NK-92 (cell line): ENCODE measurements around the gene RAG1.
"Not testable (repeated sequence)": the region's sequence is repeated elsewhere in the genome, so short reads cannot be mapped to it uniquely, and the experiment has no call there.

Source experiments
- DNase-seq: peaks from one replicate; lab custom pipeline; 2025; ENCODE audit not compliant: unreplicated experiment; lab: John Stamatoyannopoulos, UW

RAG1 gene

GRCh38 chr11:36567694-36568093, at the start of gene RAG1:
TSS of gene RAG1 (plus strand) at chr11:36568007. CDS start at chr11:36573305, 5,298 bp downstream.
- no peak for DNase-seq

- no peak for DNase-seq
These were observed 37.0 kb upstream of the RAG1 start for GRCh38 chr11:36530840-36531239.

DNA sequence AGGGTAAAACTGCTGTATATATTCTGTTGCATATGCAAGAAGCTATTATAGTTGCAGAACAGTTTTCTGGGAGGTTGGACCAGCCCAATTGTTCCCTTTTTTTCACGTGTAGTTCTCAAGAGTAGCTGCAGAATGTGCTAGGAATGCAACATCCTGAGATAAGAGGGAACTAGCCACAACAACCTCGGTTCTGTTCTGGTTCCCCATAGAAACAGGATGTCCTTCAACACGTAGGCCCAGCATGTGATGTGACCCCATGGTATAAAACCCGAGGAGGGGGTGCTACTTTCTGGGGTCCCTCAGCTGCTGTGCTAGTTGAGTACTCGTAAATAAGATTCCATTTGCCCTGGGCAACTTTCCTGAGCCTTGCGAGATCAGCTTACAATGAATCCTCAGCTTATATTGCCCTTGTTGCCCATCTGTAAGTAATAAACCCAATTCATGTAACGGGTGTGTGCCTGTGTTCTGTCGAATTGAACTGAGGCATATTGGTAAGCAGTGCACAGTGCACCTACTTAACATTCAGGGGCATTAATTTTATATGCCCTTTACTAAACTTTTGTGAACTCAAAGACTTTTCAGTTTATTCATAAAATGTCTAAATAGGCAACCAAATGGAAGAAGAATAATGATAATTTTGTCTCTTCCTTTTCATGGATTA, 34.7 kb upstream of the RAG1 start:
- DNase-seq = no peak

- DNase-seq = no peak
These were observed 33.4 kb upstream of the RAG1 start for GRCh38 chr11:36534276-36534840.

DNA sequence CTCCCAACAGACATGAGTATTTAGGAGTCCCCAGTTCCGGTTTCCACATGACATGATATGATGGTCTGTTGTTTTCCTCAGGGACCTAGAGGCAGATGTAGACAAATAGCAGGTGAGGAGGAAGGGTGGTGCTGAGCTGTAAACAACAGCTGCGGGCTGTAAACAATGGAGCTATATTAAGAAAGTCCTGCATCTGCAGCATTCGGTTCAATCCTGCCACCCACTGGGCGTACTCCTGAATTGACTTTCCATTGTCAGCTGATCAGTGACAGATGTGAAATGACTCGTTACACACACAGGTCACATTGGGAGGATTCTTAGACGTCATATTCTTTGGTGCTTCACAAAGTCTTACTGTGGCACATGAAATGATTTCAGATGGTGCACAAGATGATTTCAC, 26.8 kb upstream of the RAG1 start:
- DNase-seq = no peak

DNA sequence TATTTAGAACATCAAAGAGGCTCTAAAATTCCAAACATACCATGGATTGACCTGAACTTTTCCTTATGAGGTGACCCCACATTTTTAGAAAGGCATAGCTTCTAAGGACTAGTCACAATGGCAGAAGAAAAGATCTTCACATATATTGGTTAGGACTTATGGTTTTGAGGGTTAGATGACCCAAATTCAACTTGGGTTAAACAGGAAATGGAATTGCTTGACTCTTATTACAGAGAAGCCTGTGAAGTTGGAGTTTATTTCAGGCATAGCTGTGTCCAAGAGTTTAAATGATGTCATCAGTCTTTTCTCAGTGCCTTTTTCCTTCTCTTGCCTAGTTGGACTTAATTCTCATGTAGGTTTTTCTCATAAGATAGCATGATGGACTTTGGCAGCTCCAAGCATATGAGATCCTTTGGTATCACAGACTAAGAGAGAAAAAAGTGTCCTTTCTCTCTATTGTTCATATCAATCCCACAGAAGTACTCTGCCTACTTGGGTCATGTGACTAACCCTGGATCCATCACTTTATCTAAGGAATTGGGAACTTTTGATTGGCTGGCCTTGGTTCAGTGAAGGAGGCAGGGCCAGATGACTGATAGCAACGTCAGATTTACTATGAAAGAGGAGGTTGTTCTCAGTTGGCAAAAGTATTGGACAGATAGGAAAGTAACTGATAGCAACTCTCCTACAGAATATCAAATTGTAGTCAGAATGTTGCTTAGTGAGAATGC, 17.3 kb upstream of the RAG1 start:
- no peak for DNase-seq

GRCh38 chr11:36557390-36557789, 10.4 kb upstream of the RAG1 start:
- not testable (repeated sequence) for DNase-seq

DNA sequence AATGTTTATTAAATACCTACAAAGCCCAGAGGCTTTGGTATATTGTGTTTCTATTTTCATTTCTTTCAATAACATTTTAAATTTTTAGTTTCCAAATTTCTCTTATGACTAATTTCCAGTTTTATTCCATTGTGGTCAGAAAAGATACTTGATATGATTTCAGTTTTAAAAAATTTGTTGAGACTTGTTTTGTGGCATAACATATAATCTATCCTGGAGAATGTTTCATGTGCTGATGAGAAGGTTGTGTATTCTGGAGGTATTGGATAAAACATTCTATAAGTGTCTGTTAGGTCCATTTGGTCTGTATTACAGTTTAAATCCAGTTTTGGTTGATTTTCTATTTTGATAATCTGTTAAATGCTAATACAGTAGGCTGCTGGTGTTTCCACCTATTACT, 9.8 kb upstream of the RAG1 start:
- no peak for DNase-seq

DNA sequence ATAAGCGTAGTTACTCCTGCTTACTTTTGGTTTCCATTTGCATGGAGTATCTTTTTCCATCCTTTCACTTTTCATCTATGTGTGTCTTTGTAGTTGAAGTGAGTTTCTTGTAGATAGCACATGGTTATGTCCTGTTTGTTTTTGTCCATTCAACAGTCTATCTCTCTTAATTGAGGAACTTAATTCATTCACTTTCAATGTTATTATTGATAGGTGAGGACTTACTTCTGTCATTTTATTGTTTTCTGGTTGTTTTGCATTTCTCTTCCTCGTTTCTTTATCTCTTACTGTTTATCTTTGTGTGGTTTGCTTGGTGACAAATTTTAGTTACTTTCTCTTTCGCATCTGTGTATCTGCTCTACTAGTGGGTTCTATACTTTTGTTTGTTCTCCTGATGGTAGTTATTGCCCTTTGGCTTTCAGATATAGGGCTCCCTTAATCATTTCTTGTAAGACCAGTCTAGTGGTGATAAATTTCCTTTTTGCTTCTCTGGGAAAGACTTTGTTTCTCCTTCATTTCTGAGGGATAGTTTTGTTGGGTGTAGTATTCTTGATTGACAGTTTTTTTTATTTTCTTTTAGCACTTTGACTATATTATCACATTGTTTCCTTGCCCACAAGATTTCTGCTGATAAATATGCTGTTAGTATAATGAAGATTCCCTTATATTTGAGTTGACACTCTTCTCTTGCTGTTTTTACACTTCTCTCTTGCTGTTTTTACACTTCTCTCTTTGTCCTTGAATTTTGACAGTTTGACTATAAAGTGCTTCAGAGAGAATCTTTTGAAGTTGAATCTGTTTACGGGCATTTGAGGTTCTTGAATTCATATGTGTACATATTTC, 9.0 kb upstream of the RAG1 start:
- DNase-seq = no peak

DNA sequence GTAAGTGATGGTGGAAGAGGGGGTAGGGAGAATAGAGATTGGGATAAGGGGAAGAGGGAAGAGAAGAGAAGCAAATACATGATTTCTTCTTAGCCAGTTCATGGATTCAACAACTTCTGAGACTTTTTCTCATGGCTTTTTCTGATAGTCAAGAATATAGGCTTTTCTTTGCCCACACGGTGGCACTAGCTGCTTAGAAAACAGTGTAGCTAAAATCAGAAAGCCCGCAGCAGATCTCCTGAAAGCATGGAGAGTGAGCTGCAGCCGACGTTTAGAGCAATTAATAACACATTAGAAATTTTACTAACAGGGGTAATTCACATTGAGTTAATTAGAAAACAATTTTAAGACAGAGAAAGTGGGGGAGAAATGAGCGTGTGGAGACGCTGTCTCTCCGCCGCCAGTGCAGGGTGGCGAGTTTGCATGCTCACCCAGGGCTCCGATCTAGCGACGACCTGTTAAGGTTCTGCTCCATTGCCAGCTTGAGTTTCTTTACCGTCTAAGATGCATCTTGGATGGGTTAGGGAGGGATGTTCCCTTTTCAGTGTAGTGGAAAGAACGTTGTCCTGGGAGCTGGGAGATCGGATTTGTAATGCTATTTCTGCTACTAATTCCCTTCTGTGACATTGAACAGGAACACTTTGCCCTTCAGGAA, 3.3 kb upstream of the RAG1 start:
- no peak for DNase-seq

GRCh38 chr11:36565031-36565610, 2.7 kb upstream of the RAG1 start:
- no peak for DNase-seq

DNA sequence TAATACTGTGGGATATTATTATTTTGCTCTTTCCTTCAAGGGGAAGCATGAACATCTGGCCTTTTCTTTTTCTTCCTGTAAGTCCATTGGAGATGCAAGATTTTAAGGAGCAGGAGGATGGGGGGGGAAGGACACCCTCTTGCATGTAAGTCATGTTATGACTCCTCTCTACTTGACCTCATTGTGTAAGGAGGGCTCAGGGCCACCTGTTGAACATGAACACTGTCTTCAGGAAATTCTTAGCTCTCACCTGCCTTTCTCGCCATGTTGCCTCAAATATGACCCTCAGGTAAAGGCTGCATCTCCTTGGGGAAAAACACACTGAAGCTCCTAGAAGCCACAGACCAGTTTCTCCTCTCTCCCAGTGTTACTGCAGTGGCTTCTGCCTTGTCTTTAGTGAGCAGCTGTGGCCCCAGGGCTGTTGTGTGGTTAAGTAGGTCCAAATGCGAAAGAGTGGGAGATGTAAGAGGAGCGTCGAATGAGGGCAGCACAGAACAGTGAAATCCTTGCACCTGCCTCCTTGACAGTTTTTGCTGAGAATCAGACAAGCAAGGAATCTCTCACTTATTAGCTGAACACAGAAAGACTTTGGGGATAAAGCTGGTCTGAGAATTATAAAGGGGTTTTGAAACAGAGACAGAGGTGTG, 1.3 kb upstream of the RAG1 start:
- no peak for DNase-seq

GRCh38 chr11:36569095-36569494, 1.3 kb downstream of the RAG1 start:
- DNase-seq = no peak

- no peak for DNase-seq
These were observed 6.7 kb downstream of the RAG1 start for GRCh38 chr11:36574486-36574885.

DNA sequence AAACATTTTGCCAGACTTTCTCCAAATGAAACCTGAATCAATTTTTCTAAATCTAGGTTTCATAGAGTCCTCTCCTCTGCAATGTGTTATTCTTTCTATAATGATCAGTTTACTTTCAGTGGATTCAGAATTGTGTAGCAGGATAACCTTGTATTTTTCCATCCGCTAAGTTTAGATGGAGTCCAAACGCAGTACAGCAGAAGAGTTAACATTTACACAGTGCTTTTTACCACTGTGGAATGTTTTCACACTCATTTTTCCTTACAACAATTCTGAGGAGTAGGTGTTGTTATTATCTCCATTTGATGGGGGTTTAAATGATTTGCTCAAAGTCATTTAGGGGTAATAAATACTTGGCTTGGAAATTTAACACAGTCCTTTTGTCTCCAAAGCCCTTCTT, 9.6 kb downstream of the RAG1 start:
- DNase-seq = no peak

DNA sequence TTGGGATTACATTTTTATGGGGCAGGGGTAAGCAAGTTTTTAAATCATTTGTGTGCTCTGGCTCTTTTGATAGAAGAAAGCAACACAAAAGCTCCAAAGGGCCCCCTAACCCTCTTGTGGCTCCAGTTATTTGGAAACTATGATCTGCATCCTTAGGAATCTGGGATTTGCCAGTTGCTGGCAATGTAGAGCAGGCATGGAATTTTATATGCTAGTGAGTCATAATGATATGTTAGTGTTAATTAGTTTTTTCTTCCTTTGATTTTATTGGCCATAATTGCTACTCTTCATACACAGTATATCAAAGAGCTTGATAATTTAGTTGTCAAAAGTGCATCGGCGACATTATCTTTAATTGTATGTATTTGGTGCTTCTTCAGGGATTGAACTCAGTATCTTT, 10.1 kb downstream of the RAG1 start:
- DNase-seq = no peak

- no peak for DNase-seq
These were observed 10.7 kb downstream of the RAG1 start for GRCh38 chr11:36578458-36578857.

GRCh38 chr11:36581536-36581935, 13.7 kb downstream of the RAG1 start:
- DNase-seq = no peak

DNA sequence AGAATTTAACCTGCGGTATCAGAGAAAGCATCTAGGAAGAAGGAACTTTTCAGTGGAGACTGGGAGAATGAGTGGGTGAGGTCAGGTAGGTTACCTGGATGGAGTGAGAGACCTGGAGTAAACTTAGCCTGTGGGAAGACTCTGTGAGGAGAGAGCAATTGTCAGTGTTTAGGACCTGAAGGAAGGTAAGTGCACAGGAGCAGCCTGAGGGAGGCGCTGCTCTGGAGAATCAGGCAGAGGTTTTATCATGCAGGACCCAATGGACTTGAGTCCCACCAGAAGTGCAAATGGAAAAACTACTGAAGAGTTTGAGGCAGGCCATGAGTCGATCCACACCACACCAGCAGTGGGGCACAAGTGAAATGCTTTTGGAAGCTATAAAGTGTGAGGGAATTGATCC, 15.9 kb downstream of the RAG1 start:
- DNase-seq = no peak

GRCh38 chr11:36586543-36586942, 18.7 kb downstream of the RAG1 start:
- DNase-seq = no peak
